ENCODE measurements around the gene SYNJ2.

Gene SYNJ2

GRCh38 chr6:157999168-158000051, 17.7 kb downstream of the SYNJ2 start:
- no peak for DNase-seq

GRCh38 chr6:158000530-158001307, 19.1 kb downstream of the SYNJ2 start:
- DNase-seq = no peak

GRCh38 chr6:158002249-158002950, 20.7 kb downstream of the SYNJ2 start:
- DNase-seq = no peak

GRCh38 chr6:158002951-158003853, 21.5 kb downstream of the SYNJ2 start:
- no peak for DNase-seq

GRCh38 chr6:158003910-158004700, 22.4 kb downstream of the SYNJ2 start:
- no peak for DNase-seq

- DNase-seq = no peak
These were observed 23.0 kb downstream of the SYNJ2 start for GRCh38 chr6:158004701-158005095.

GRCh38 chr6:158005626-158006180, 24.0 kb downstream of the SYNJ2 start:
- no peak for DNase-seq

GRCh38 chr6:158006331-158006730, 24.7 kb downstream of the SYNJ2 start:
- DNase-seq = no peak

- no peak for DNase-seq
These were observed 25.3 kb downstream of the SYNJ2 start for GRCh38 chr6:158006821-158007570.

- DNase-seq = no peak
These were observed 27.1 kb downstream of the SYNJ2 start for GRCh38 chr6:158008864-158009113.

GRCh38 chr6:158009114-158009891, 27.6 kb downstream of the SYNJ2 start:
- no peak for DNase-seq

GRCh38 chr6:158009935-158010585, 28.4 kb downstream of the SYNJ2 start:
- DNase-seq = no peak

- DNase-seq = no peak
These were observed 29.2 kb downstream of the SYNJ2 start for GRCh38 chr6:158010591-158011477.

- DNase-seq = no peak
These were observed 29.8 kb downstream of the SYNJ2 start for GRCh38 chr6:158011478-158011920.

GRCh38 chr6:158011980-158012566, 30.4 kb downstream of the SYNJ2 start:
- no peak for DNase-seq

GRCh38 chr6:158013904-158014504, 32.3 kb downstream of the SYNJ2 start:
- no peak for DNase-seq

- no peak for DNase-seq
These were observed 33.0 kb downstream of the SYNJ2 start for GRCh38 chr6:158014505-158015187.
